ENCODE data around the gene TEX52.

GRCh38 chr12:2812290-2813213 is 44.3 kb downstream of the TEX52 start, which contains the start of gene ITFG2:
- peak; percentile 85 to 94 for TF ChIP-seq POLR2A (IDR thresholded peaks at IDR 0.05)
- TF ChIP-seq CTCF (IDR thresholded peaks at IDR 0.05): peak in 2 of 5 experiments; percentile 20 to 62
- peak; percentile 93 to 99 for TF ChIP-seq EP300 (IDR thresholded peaks at IDR 0.05)

Measured in tibial nerve (tissue), 4 donors.